Ishikawa (cell line): Measurements from ENCODE around the gene PLPPR1.

Experiments
- CEBPB ChIP-seq: IDR thresholded peaks from 2 replicates; pipeline ENCODE4 v1.6.1; 2012
- CREB1 ChIP-seq: IDR thresholded peaks from 2 replicates; pipeline ENCODE4 v1.6.1; 2012; ENCODE audit warnings: low read depth
- EGR1 ChIP-seq: IDR thresholded peaks from 2 replicates; pipeline ENCODE4 v1.6.1; 2012
- EP300 ChIP-seq: IDR thresholded peaks from 2 replicates; pipeline ENCODE4 v1.6.1; 2012; ENCODE audit warnings: borderline replicate concordance
- FOXM1 ChIP-seq: IDR thresholded peaks from 2 replicates; pipeline ENCODE4 v1.6.1; 2012; ENCODE audit warnings: low read depth, borderline replicate concordance
- NFIC ChIP-seq: IDR thresholded peaks from 2 replicates; pipeline ENCODE4 v1.6.1; 2012
- RAD21 ChIP-seq: IDR thresholded peaks from 2 replicates; pipeline ENCODE4 v1.6.1; 2012; ENCODE audit warnings: low read depth
- TAF1 ChIP-seq: IDR thresholded peaks from 2 replicates; pipeline ENCODE4 v1.6.1; 2012; ENCODE audit warnings: low read depth, mild to moderate bottlenecking
- TCF12 ChIP-seq: IDR thresholded peaks from 2 replicates; pipeline ENCODE4 v1.6.1; 2012; ENCODE audit warnings: low read depth
- TEAD4 ChIP-seq: IDR thresholded peaks from 2 replicates; pipeline ENCODE4 v1.6.1; 2012
- YY1 ChIP-seq: IDR thresholded peaks from 2 replicates; pipeline ENCODE4 v1.6.1; 2012; ENCODE audit warnings: low read depth
- ZBTB7A ChIP-seq: IDR thresholded peaks from 2 replicates; pipeline ENCODE4 v1.6.1; 2012; ENCODE audit warnings: low read depth
- TF ChIP-seq, protein P1 (sequence below): IDR thresholded peaks from 2 replicates; pipeline ENCODE4 v1.6.1; 2012
- TF ChIP-seq, protein P2 (sequence below): IDR thresholded peaks from 2 replicates; pipeline ENCODE4 v1.6.1; 2012; ENCODE audit warnings: low read depth, mild to moderate bottlenecking
- TF ChIP-seq, protein P3 (sequence below): IDR thresholded peaks from 2 replicates; pipeline ENCODE4 v1.6.1; 2012

The PLPPR1 gene

DNA sequence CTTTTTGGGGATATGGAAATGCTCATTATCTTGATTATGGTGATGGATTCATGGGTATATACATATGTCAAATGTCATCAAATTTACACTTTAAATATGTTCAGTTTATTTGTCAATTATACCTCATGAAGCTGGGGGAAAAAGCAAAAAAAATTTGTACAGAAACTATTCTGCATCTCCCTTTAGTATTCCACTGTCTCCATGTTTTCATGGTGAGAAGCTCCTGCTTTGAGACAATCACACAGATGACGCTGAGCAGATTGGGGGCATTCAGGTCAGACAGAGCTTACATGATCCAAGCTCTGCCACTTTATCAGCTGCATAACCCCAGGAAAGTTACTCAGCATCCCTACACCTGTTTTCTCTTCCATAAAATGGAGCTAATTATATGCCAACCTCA is 101.5 kb downstream of the PLPPR1 start:
- TF ChIP-seq ZBTB7A = no peak
- TF ChIP-seq NFIC = no peak
- TF ChIP-seq CEBPB = no peak
- no peak for TF ChIP-seq FOXM1
- TF ChIP-seq EGR1 = no peak
- TF ChIP-seq TCF12 = no peak
- no peak for TF ChIP-seq YY1
- TF ChIP-seq, protein P1, sequence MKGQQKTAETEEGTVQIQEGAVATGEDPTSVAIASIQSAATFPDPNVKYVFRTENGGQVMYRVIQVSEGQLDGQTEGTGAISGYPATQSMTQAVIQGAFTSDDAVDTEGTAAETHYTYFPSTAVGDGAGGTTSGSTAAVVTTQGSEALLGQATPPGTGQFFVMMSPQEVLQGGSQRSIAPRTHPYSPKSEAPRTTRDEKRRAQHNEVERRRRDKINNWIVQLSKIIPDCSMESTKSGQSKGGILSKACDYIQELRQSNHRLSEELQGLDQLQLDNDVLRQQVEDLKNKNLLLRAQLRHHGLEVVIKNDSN = no peak
- TF ChIP-seq RAD21 = no peak
- TF ChIP-seq TAF1 = no peak

DNA sequence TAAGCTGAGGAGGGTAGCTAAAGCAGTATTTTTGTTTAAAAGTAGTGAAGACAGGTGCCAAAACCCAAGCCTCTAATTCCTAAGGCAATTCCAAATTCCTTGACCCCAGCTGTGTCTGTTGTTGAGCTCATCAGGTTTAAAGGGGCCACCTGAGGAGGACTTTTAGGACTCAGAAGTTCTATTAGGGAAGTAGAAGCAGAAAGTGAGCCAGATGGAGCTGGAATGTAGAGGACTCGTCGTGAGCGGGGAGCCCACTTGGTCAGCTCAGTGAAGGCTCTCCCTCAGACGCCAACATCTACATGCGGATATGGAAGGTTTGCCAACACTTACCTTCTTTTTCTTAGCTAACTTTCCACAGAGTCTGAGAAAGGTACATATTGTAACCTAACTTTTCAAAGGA is 102.8 kb downstream of the PLPPR1 start:
- TF ChIP-seq YY1 = no peak
- TF ChIP-seq RAD21 = no peak

DNA sequence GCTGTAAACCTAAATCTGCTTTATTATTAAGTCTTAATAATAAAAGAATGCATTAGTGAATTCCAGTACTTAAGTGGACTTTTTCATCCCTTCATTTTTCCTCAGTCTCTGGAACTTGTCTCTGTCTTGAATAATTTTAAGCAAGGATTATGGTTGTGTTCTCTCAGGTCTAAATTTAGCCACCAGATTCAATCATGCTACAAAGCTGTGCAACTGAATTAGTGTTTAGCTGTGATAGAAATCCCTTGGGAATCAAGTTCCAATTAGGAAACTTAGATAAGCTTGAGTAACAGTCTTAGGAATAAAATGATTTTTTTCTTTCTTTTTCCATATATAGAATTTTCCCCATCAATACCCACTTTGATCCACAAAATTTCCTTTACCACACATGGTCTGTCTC is 104.3 kb downstream of the PLPPR1 start:
- TF ChIP-seq, protein P1 = no peak
- no peak for TF ChIP-seq TAF1
- TF ChIP-seq TCF12 = no peak
- TF ChIP-seq, protein P2, sequence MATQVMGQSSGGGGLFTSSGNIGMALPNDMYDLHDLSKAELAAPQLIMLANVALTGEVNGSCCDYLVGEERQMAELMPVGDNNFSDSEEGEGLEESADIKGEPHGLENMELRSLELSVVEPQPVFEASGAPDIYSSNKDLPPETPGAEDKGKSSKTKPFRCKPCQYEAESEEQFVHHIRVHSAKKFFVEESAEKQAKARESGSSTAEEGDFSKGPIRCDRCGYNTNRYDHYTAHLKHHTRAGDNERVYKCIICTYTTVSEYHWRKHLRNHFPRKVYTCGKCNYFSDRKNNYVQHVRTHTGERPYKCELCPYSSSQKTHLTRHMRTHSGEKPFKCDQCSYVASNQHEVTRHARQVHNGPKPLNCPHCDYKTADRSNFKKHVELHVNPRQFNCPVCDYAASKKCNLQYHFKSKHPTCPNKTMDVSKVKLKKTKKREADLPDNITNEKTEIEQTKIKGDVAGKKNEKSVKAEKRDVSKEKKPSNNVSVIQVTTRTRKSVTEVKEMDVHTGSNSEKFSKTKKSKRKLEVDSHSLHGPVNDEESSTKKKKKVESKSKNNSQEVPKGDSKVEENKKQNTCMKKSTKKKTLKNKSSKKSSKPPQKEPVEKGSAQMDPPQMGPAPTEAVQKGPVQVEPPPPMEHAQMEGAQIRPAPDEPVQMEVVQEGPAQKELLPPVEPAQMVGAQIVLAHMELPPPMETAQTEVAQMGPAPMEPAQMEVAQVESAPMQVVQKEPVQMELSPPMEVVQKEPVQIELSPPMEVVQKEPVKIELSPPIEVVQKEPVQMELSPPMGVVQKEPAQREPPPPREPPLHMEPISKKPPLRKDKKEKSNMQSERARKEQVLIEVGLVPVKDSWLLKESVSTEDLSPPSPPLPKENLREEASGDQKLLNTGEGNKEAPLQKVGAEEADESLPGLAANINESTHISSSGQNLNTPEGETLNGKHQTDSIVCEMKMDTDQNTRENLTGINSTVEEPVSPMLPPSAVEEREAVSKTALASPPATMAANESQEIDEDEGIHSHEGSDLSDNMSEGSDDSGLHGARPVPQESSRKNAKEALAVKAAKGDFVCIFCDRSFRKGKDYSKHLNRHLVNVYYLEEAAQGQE = no peak
- no peak for TF ChIP-seq RAD21
- TF ChIP-seq EGR1 = no peak
- no peak for TF ChIP-seq YY1
- no peak for TF ChIP-seq CREB1
- no peak for TF ChIP-seq CEBPB
- TF ChIP-seq FOXM1 = no peak
- TF ChIP-seq, protein P3, sequence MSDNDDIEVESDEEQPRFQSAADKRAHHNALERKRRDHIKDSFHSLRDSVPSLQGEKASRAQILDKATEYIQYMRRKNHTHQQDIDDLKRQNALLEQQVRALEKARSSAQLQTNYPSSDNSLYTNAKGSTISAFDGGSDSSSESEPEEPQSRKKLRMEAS = no peak
- no peak for TF ChIP-seq EP300
- no peak for TF ChIP-seq ZBTB7A
- no peak for TF ChIP-seq TEAD4
- TF ChIP-seq NFIC = no peak

DNA sequence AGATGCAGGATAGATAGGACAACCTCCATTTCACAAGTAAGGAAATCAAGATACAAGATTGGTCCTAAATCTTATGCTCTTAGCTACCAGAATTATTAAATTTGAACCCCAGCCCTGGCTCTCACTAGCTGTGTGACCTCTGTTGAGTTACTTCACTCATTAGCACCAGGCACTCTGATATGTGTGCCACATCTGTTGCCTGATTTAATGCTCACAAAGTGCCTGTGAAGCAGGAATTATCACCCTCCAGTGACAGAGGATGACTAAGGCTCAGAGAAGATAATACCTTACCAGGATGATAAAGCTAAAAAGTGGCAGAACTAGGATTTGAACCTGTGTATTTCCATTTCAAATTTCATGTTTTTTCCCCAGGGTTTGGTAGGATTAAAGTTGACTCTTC is 110.0 kb downstream of the PLPPR1 start:
- no peak for TF ChIP-seq EGR1
- no peak for TF ChIP-seq FOXM1
- no peak for TF ChIP-seq YY1
- no peak for TF ChIP-seq NFIC
- TF ChIP-seq, protein P2 = no peak
- TF ChIP-seq, protein P3 = no peak
- TF ChIP-seq, protein P1 = no peak
- no peak for TF ChIP-seq ZBTB7A
- no peak for TF ChIP-seq RAD21
- no peak for TF ChIP-seq TAF1
- TF ChIP-seq TCF12 = no peak
- TF ChIP-seq CREB1 = no peak
- TF ChIP-seq EP300 = no peak
- no peak for TF ChIP-seq TEAD4
- no peak for TF ChIP-seq CEBPB

DNA sequence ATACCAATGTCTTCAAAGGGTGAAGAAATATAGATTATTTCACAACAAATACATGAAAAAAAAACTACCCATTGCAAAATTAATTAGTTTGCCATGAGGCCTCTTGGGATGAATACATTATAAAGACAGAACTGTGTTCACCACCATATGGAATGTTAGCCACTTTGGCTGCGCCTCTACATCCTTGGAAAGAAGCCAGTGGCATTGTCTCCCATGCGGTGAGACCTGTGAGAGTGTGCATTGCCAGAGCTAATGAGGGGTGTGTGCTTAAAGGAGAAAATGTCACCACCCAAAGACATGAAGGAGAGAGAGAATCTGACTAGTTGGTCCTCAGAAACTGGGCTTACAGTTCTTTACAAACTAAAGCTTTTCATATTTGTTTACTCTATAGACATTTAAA is 110.6 kb downstream of the PLPPR1 start:
- no peak for TF ChIP-seq NFIC
- no peak for TF ChIP-seq TEAD4
- no peak for TF ChIP-seq CEBPB
- TF ChIP-seq TAF1 = no peak
- TF ChIP-seq EGR1 = no peak
- no peak for TF ChIP-seq RAD21
- TF ChIP-seq, protein P3 = no peak
- no peak for TF ChIP-seq TCF12
- no peak for TF ChIP-seq ZBTB7A
- TF ChIP-seq CREB1 = no peak
- no peak for TF ChIP-seq FOXM1
- no peak for TF ChIP-seq YY1
- TF ChIP-seq EP300 = no peak
- TF ChIP-seq, protein P2 = no peak
- TF ChIP-seq, protein P1 = no peak
